GM12891 (cell line): Measurements from ENCODE around the gene GALNT18.

Experiments used
- PAX5 ChIP-seq: IDR thresholded peaks from 2 replicates; pipeline ENCODE4 v1.6.1; 2011; ENCODE audit warnings: low read length, moderate library complexity, mild to moderate bottlenecking; ENCODE audit not compliant: insufficient read depth, severe bottlenecking
- POLR2A ChIP-seq: IDR thresholded peaks from 2 replicates; pipeline ENCODE4 v1.6.1; 2011; ENCODE audit warnings: low read depth, low read length, control low read depth
- POLR2AphosphoS5 ChIP-seq: IDR thresholded peaks from 2 replicates; pipeline ENCODE4 v1.6.1; 2011; ENCODE audit warnings: low read depth, low read length, control low read depth
- SPI1 ChIP-seq: IDR thresholded peaks from 2 replicates; pipeline ENCODE4 v1.6.1; 2011; ENCODE audit warnings: low read depth, low read length, control low read depth
- TAF1 ChIP-seq: IDR thresholded peaks from 2 replicates; pipeline ENCODE4 v1.6.1; 2011; ENCODE audit warnings: low read depth, low read length, control low read depth

DNA sequence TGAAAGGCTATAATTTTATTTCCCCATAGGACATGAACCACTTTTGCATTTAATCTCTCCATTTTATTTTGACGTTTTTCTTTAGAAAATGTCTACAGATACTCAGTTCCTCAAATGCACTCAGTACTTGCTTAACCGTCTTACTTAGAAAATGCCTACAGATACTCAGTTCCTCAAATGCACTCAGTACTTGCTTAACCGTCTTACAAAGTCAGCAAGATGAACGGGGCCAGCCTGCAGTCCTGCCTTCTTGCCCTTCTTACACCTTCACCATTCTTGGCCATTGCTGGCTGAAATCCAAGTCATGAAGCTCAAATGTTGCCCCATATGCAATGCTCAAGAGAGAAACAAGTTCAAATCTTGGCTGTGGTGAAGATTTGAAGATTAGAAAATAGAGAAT is 302.8 kb downstream of the GALNT18 start:
- TF ChIP-seq POLR2A, result no peak
- no peak for TF ChIP-seq TAF1
- TF ChIP-seq SPI1, result peak; percentile 81
- TF ChIP-seq POLR2AphosphoS5, result no peak
- no peak for TF ChIP-seq PAX5
